WTC11 (cell line): ENCODE measurements around the gene CMKLR1. TPM values are rescaled to one million over a fixed set of nuclear protein-coding genes. Genes with fewer than 3 reads are reported as not detected.

Experiments
- ATAC-seq: fragments of 200-7000 bp; cut with Tn5 transposase; 2 replicates; pipeline ENCODE4 v1.10.0; 2021; ENCODE audit warnings: mild to moderate bottlenecking, moderate library complexity
- CTCF ChIA-PET: fragments of 300-600 bp; sonication (Branson Sonifier 250); formaldehyde crosslinking; loops from one replicate; lab custom pipeline; 2021; ENCODE audit warnings: antibody characterized with exemption; lab: Charles Lee
- POLR2A ChIA-PET: fragments of 350-600 bp; sonication (Branson Sonifier 250); formaldehyde crosslinking; loops from one replicate; lab custom pipeline; 2021; ENCODE audit warnings: antibody characterized with exemption; lab: Charles Lee
- DNase-seq: peaks from one replicate; pipeline ENCODE4 v3.0.0; 2021; ENCODE audit warnings: low spot score
- H3K27ac Mint-ChIP-seq: 2 replicates; pipeline ENCODE4 v1.8.0; 2021; ENCODE audit warnings: mixed read lengths
- H3K27me3 Mint-ChIP-seq: 2 replicates; pipeline ENCODE4 v1.8.0; 2021; ENCODE audit warnings: low read depth, mild to moderate bottlenecking, moderate library complexity, mixed read lengths
- H3K36me3 Mint-ChIP-seq: 2 replicates; pipeline ENCODE4 v1.8.0; 2021; ENCODE audit warnings: mixed read lengths
- H3K4me1 Mint-ChIP-seq: 2 replicates; pipeline ENCODE4 v1.8.0; 2022; ENCODE audit warnings: mixed read lengths
- H3K4me3 Mint-ChIP-seq: 2 replicates; pipeline ENCODE4 v1.8.0; 2021; ENCODE audit warnings: mild to moderate bottlenecking, moderate library complexity, mixed read lengths
- H3K9me3 Mint-ChIP-seq: 2 replicates; pipeline ENCODE4 v1.8.0; 2021; ENCODE audit warnings: mixed read lengths
- FOXK1 ChIP-seq: sonication (generic); formaldehyde crosslinking; IDR thresholded peaks from 2 replicates; pipeline ENCODE4 v1.8.0; 2022; ENCODE audit warnings: mild to moderate bottlenecking, moderate library complexity, missing genetic modification reagents
- GRHL2 ChIP-seq: fragments of 250-450 bp; sonication (Bioruptor Pico); IDR thresholded peaks from 2 replicates; pipeline ENCODE4 v1.8.0; 2022; ENCODE audit warnings: mild to moderate bottlenecking, moderate library complexity; ENCODE audit not compliant: insufficient replicate concordance, severe bottlenecking
- HMGA2 ChIP-seq: fragments of 250-450 bp; sonication (Bioruptor Pico); IDR thresholded peaks from 2 replicates; pipeline ENCODE4 v1.4.0; 2021; ENCODE audit warnings: mild to moderate bottlenecking, moderate library complexity
- JAZF1 ChIP-seq: fragments of 250-450 bp; sonication (Bioruptor Pico); IDR thresholded peaks from 2 replicates; pipeline ENCODE4 v1.9.0; 2021; ENCODE audit warnings: moderate library complexity, mild to moderate bottlenecking, inconsistent platforms
- NFYB ChIP-seq: sonication (generic); formaldehyde crosslinking; conservative IDR thresholded peaks from 2 replicates; pipeline ENCODE4 v1.8.0; 2022; ENCODE audit warnings: low read depth, missing genetic modification reagents
- NR1H2 ChIP-seq: sonication (generic); formaldehyde crosslinking; IDR thresholded peaks from 2 replicates; pipeline ENCODE4 v1.9.0; 2021; ENCODE audit warnings: mild to moderate bottlenecking, moderate library complexity, missing genetic modification reagents
- RELA ChIP-seq: sonication (generic); formaldehyde crosslinking; IDR thresholded peaks from 2 replicates; pipeline ENCODE4 v1.8.1; 2022; ENCODE audit warnings: missing genetic modification reagents, mild to moderate bottlenecking, borderline replicate concordance
- SOX15 ChIP-seq: fragments of 250-450 bp; sonication (Bioruptor Pico); IDR thresholded peaks from 2 replicates; pipeline ENCODE4 v1.9.0; 2021; ENCODE audit warnings: mild to moderate bottlenecking
- ZNF121 ChIP-seq: sonication (generic); formaldehyde crosslinking; IDR thresholded peaks from 2 replicates; pipeline ENCODE4 v1.8.0; 2023; ENCODE audit warnings: missing genetic modification reagents
- ZNF396 ChIP-seq: fragments of 250-450 bp; sonication (Bioruptor Pico); IDR thresholded peaks from 2 replicates; pipeline ENCODE4 v1.8.0; 2021; ENCODE audit warnings: mild to moderate bottlenecking, moderate library complexity, borderline replicate concordance
- total RNA-seq: library from RNA; stranded (reverse); gene quantifications from 3 replicates; pipeline ENCODE4 v1.2.3, GENCODE V29; 2021
- TF ChIP-seq, protein P1 (sequence below): sonication (generic); formaldehyde crosslinking; IDR thresholded peaks from 2 replicates; pipeline ENCODE4 v1.8.0; 2022; ENCODE audit warnings: mild to moderate bottlenecking, missing genetic modification reagents
- TF ChIP-seq, protein P2 (sequence below): sonication (generic); formaldehyde crosslinking; IDR thresholded peaks from 2 replicates; pipeline ENCODE4 v1.8.1; 2022; ENCODE audit warnings: missing genetic modification reagents, borderline replicate concordance
- TF ChIP-seq, protein P3 (sequence below): sonication (generic); formaldehyde crosslinking; IDR thresholded peaks from 2 replicates; pipeline ENCODE4 v1.8.0; 2023; ENCODE audit warnings: missing genetic modification reagents, mild to moderate bottlenecking, borderline replicate concordance
- TF ChIP-seq, protein P4 (sequence below): sonication (generic); formaldehyde crosslinking; IDR thresholded peaks from 2 replicates; pipeline ENCODE4 v1.8.0; 2023; ENCODE audit warnings: mild to moderate bottlenecking, missing genetic modification reagents
- TF ChIP-seq, protein P5 (sequence below): sonication (generic); formaldehyde crosslinking; conservative IDR thresholded peaks from 2 replicates; pipeline ENCODE4 v1.8.1; 2022; ENCODE audit warnings: mild to moderate bottlenecking, missing genetic modification reagents
- TF ChIP-seq, protein P6 (sequence below): sonication (generic); formaldehyde crosslinking; IDR thresholded peaks from 2 replicates; pipeline ENCODE4 v1.8.1; 2022; ENCODE audit warnings: mild to moderate bottlenecking, missing genetic modification reagents, moderate library complexity, borderline replicate concordance
- TF ChIP-seq, protein P7 (sequence below): sonication (generic); formaldehyde crosslinking; IDR thresholded peaks from 2 replicates; pipeline ENCODE4 v1.8.1; 2023; ENCODE audit warnings: mild to moderate bottlenecking, missing genetic modification reagents

Gene CMKLR1
- total RNA-seq, 1 experiment from 2014 or later, result 1.6 TPM

DNA sequence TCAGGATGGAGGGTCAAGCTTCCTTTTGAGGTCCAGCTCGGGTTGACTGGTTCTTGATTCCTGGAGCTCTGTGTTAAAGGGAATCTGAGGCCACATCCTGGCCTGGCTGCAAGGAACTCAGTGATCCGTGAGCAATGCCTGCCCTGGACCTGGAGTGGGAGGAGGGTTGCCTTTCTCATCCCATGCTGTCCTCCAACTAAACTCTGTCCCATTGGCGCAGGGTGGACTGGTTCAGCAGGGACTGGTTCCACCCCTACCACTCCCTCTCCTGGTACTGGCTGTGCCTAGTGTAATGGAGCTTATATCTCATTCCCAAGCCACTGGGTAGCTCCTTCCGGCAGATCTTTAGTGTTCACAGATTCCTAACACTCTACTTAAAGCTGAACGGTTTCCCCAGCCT lies 3.9 kb upstream of the CMKLR1 start:
- ATAC-seq, result no peak
- Mint-ChIP-seq H3K4me3 (no peak overlapping the region), H3K9me3 (peaks cover 4% of the 10 kb centered on the region), H3K36me3 (no peaks in the 10 kb centered on the region), H3K27me3 (no peaks in the 10 kb centered on the region; the same call in 1 of the 2 replicates), H3K27ac (no peak overlapping the region), H3K4me1 (peaks cover 31% of the 10 kb centered on the region)
- no peak for DNase-seq
- TF ChIP-seq, protein P1, sequence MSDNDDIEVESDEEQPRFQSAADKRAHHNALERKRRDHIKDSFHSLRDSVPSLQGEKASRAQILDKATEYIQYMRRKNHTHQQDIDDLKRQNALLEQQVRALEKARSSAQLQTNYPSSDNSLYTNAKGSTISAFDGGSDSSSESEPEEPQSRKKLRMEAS (CRISPR knock-in tag), result no peak
- no peak for TF ChIP-seq NFYB (CRISPR knock-in tag)
- TF ChIP-seq, protein P2, sequence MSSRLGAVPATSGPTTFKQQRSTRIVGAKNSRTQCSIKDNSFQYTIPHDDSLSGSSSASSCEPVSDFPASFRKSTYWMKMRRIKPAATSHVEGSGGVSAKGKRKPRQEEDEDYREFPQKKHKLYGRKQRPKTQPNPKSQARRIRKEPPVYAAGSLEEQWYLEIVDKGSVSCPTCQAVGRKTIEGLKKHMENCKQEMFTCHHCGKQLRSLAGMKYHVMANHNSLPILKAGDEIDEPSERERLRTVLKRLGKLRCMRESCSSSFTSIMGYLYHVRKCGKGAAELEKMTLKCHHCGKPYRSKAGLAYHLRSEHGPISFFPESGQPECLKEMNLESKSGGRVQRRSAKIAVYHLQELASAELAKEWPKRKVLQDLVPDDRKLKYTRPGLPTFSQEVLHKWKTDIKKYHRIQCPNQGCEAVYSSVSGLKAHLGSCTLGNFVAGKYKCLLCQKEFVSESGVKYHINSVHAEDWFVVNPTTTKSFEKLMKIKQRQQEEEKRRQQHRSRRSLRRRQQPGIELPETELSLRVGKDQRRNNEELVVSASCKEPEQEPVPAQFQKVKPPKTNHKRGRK (CRISPR knock-in tag), result no peak
- TF ChIP-seq, protein P3, sequence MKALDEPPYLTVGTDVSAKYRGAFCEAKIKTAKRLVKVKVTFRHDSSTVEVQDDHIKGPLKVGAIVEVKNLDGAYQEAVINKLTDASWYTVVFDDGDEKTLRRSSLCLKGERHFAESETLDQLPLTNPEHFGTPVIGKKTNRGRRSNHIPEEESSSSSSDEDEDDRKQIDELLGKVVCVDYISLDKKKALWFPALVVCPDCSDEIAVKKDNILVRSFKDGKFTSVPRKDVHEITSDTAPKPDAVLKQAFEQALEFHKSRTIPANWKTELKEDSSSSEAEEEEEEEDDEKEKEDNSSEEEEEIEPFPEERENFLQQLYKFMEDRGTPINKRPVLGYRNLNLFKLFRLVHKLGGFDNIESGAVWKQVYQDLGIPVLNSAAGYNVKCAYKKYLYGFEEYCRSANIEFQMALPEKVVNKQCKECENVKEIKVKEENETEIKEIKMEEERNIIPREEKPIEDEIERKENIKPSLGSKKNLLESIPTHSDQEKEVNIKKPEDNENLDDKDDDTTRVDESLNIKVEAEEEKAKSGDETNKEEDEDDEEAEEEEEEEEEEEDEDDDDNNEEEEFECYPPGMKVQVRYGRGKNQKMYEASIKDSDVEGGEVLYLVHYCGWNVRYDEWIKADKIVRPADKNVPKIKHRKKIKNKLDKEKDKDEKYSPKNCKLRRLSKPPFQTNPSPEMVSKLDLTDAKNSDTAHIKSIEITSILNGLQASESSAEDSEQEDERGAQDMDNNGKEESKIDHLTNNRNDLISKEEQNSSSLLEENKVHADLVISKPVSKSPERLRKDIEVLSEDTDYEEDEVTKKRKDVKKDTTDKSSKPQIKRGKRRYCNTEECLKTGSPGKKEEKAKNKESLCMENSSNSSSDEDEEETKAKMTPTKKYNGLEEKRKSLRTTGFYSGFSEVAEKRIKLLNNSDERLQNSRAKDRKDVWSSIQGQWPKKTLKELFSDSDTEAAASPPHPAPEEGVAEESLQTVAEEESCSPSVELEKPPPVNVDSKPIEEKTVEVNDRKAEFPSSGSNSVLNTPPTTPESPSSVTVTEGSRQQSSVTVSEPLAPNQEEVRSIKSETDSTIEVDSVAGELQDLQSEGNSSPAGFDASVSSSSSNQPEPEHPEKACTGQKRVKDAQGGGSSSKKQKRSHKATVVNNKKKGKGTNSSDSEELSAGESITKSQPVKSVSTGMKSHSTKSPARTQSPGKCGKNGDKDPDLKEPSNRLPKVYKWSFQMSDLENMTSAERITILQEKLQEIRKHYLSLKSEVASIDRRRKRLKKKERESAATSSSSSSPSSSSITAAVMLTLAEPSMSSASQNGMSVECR (CRISPR knock-in tag), result no peak
- no peak for TF ChIP-seq HMGA2 (CRISPR knock-in tag)
- no peak for TF ChIP-seq GRHL2 (CRISPR knock-in tag)
- TF ChIP-seq FOXK1 (CRISPR knock-in tag), result no peak
- CTCF ChIA-PET, result interaction anchor here (0.6 to 1.4 kb wide), 3 partner anchors 26 to 152 kb away, joined by 3 read pairs; no protein-coding TSS in a partner anchor
- POLR2A ChIA-PET, result no interaction called here

DNA sequence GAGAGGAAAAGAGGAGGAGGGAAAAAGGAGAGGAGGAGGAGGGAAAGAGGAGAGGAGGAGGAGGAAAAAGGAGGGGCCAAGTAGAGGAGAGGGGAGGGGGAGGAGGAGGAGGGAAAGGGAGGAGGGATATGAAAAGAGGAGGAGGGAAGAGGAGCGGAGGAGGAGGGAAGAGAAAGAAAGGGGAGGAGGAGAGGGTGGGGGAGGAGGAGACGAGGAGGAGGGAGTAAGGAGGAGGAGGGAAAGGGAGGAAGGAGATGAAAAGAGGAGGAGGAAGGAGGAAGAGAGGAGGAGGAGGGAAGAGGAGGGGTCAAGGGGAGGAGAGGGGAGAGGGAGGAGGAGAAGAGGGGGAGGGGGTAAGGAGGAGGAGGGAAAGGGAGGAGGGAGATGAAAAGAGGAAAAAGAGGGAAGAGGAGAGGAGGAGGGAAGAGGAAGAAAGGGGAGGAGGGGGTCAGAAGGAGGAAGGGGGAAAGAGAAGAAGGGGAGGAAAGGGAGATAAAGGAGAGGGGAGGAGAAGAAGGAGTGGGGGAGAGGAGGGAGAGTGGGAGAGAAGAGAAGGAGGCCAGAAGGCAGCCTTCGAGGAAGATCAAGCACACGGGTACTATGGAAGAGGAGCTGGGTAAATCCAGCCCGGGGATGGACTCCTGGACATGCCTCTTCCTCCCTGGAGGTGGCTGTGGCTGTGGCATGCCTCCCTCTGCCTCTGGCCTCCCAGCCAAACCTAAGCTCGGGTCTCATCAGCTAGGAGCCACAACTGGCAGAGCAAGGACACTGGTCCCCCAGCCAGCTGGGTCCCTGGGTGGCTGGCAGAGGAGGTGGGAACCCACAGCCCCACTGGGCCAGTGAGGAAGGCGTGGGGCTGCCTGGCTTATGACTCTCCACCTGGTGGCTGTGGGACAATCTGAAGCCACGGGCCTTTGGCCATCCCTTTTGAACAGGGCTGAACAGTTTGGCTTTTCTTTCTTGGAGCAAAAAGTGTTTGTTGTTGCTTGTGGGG lies 3.0 kb upstream of the CMKLR1 start:
- ChIA-PET POLR2A (no interaction called here), CTCF (interaction anchor here (1.0 to 1.4 kb wide), 2 partner anchors 25 to 153 kb away, joined by 3 read pairs; no protein-coding TSS in a partner anchor)
- no peaks in the 10 kb centered on the region; the same call in 1 of the 2 replicates for H3K27me3 Mint-ChIP-seq
- H3K9me3 Mint-ChIP-seq, result peaks cover 4% of the 10 kb centered on the region
- no peak overlapping the region for H3K4me3 Mint-ChIP-seq
- H3K27ac Mint-ChIP-seq, result no peak overlapping the region
- H3K4me1 Mint-ChIP-seq, result peaks cover 36% of the 10 kb centered on the region
- no peaks in the 10 kb centered on the region for H3K36me3 Mint-ChIP-seq
- TF ChIP-seq, protein P4, sequence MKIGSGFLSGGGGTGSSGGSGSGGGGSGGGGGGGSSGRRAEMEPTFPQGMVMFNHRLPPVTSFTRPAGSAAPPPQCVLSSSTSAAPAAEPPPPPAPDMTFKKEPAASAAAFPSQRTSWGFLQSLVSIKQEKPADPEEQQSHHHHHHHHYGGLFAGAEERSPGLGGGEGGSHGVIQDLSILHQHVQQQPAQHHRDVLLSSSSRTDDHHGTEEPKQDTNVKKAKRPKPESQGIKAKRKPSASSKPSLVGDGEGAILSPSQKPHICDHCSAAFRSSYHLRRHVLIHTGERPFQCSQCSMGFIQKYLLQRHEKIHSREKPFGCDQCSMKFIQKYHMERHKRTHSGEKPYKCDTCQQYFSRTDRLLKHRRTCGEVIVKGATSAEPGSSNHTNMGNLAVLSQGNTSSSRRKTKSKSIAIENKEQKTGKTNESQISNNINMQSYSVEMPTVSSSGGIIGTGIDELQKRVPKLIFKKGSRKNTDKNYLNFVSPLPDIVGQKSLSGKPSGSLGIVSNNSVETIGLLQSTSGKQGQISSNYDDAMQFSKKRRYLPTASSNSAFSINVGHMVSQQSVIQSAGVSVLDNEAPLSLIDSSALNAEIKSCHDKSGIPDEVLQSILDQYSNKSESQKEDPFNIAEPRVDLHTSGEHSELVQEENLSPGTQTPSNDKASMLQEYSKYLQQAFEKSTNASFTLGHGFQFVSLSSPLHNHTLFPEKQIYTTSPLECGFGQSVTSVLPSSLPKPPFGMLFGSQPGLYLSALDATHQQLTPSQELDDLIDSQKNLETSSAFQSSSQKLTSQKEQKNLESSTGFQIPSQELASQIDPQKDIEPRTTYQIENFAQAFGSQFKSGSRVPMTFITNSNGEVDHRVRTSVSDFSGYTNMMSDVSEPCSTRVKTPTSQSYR, result no peak
- DNase-seq, result no peak
- ATAC-seq, result no peak

DNA sequence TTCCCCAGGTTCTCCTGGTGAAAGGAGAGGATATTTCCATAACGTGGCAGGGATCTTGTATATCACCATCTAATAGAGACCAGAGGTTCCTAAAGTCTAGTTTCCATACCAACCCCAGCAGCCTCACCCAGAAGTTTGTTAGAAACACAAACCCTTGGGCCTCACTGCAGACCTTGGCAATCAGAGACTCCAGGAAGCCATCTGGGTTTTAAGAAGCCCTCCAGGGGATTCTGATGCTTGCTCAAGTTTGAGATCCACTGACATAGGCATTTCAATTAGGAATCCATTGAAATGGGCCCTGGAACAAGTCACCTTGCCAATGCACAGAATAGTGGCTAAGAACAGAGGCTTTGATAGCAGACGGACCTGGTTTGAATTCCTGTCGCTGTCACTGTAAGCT lies 2.2 kb upstream of the CMKLR1 start:
- Mint-ChIP-seq H3K9me3 (peaks cover 4% of the 10 kb centered on the region), H3K36me3 (no peaks in the 10 kb centered on the region), H3K4me3 (no peak overlapping the region), H3K27me3 (no peaks in the 10 kb centered on the region; the same call in 1 of the 2 replicates), H3K27ac (no peak overlapping the region), H3K4me1 (peaks cover 28% of the 10 kb centered on the region)
- ChIA-PET POLR2A (no interaction called here), CTCF (no interaction called here)
- no peak for DNase-seq
- no peak for ATAC-seq
- no peak for TF ChIP-seq NR1H2 (CRISPR knock-in tag)
- no peak for TF ChIP-seq JAZF1
- TF ChIP-seq, protein P5, sequence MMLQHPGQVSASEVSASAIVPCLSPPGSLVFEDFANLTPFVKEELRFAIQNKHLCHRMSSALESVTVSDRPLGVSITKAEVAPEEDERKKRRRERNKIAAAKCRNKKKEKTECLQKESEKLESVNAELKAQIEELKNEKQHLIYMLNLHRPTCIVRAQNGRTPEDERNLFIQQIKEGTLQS (CRISPR knock-in tag), result no peak
- TF ChIP-seq, protein P6, sequence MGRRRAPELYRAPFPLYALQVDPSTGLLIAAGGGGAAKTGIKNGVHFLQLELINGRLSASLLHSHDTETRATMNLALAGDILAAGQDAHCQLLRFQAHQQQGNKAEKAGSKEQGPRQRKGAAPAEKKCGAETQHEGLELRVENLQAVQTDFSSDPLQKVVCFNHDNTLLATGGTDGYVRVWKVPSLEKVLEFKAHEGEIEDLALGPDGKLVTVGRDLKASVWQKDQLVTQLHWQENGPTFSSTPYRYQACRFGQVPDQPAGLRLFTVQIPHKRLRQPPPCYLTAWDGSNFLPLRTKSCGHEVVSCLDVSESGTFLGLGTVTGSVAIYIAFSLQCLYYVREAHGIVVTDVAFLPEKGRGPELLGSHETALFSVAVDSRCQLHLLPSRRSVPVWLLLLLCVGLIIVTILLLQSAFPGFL (CRISPR knock-in tag), result no peak
- TF ChIP-seq RELA (CRISPR knock-in tag), result no peak
- no peak for TF ChIP-seq ZNF121 (CRISPR knock-in tag)
- TF ChIP-seq, protein P7, sequence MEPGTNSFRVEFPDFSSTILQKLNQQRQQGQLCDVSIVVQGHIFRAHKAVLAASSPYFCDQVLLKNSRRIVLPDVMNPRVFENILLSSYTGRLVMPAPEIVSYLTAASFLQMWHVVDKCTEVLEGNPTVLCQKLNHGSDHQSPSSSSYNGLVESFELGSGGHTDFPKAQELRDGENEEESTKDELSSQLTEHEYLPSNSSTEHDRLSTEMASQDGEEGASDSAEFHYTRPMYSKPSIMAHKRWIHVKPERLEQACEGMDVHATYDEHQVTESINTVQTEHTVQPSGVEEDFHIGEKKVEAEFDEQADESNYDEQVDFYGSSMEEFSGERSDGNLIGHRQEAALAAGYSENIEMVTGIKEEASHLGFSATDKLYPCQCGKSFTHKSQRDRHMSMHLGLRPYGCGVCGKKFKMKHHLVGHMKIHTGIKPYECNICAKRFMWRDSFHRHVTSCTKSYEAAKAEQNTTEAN (CRISPR knock-in tag), result no peak
- no peak for TF ChIP-seq SOX15 (CRISPR knock-in tag)
- TF ChIP-seq ZNF396 (CRISPR knock-in tag), result no peak
